GM12891 (cell line): ENCODE measurements around the gene TMEM87B.

Experiments
- POLR2A ChIP-seq: IDR thresholded peaks from 2 replicates; pipeline ENCODE4 v1.6.1; 2011; ENCODE audit warnings: low read depth, low read length, control low read depth
- POLR2AphosphoS5 ChIP-seq: IDR thresholded peaks from 2 replicates; pipeline ENCODE4 v1.6.1; 2011; ENCODE audit warnings: low read depth, low read length, control low read depth
- POU2F2 ChIP-seq: IDR thresholded peaks from 2 replicates; pipeline ENCODE4 v1.6.1; 2011; ENCODE audit warnings: low read depth, mild to moderate bottlenecking, control low read depth, low read length, moderate library complexity

GRCh38 chr2:112154246-112155117 lies 99.4 kb downstream of the TMEM87B start:
- TF ChIP-seq POLR2A (no peak), POLR2AphosphoS5 (no peak), POU2F2 (no peak)
